Stimulated activated CD4-positive, alpha-beta T cell treated with anti-CD3 and anti-CD28 coated beads, Interleukin-15, amount 100 ng/mL, for 1 hour (primary cell): ENCODE results near the gene TELO2.

Experiments
- DNase-seq, 2 donors: peaks; one replicate each; pipeline ENCODE4 v3.0.0-alpha.2; 2020; ENCODE audit warnings: low read depth in 1 of 2, low spot score in 1 of 2

Gene TELO2

DNA sequence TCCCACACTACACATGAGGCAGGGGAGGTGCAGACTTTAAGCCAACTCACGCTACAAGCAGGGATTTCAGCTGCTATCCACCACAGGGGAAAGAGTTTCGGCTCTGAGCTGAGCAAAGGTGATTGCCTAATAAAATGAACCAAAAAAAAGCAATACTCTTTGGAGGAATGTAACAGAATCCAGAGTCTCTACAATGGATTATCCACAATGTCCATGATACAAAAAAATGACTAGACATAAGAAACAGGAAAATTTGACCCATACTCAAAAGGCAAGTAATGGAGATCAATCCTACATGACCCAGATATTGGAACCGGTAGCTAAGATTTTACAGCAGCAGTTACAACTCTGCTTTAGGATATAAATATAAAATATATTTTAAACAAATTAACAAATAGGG, 21.3 kb downstream of the TELO2 start:
- DNase-seq = no peak

- no peak for DNase-seq
Observed at GRCh38 chr16:1518626-1519135, 25.5 kb downstream of the TELO2 start.

DNA sequence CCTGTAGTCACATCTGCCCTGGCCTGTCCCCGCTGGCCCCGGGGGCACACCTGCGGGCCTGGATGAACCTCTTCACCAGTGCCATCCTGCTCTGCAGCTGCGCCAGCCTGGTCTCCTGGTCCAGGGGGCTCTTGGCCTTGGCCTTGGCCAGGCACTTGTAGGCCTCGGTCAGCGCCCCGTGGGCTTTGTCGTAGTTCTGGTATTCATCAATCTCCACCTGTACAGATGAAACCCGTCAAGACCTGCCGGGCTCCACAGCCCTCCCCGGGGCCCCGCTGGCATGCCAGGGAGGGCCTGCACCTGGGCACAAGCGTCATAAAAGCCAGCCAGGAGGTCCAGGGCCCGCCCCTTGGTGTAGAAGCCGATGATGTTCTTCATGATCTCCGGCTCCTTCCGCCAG, 26.7 kb downstream of the TELO2 start:
- DNase-seq = no peak

GRCh38 chr16:1520461-1520860, 27.3 kb downstream of the TELO2 start:
- no peak for DNase-seq

DNA sequence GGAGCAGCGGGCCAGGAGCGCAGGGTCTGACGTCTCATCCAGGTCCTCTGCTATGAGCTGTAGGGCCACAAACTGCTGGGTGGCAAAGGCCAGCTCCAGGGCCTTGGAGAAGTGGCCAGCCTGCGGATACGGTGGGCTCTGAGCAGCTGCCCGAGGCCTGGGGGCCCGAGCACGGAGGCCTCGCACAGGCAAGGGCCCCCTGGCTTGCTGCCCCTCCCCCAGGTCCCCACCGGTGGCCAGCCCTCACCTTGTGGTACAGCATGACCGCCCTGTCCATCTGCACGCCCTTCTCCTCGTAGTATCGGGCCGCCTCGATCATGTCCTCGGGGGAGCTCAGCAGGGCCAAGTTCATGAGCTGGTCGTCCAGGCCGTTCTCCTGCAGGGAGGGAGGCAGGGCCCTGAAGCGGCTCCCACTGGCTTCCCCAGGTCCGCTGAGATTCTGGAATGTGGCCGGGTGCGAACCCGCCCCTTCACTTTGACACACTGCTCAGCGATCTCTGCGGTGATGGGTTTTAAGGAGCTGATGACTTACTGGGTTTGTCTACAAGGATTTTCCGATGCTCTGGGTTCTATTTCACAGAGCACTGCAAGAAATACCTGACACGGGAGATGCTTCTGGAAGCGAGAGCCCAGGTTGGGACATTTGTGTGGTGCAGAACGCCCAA, 30.6 kb downstream of the TELO2 start:
- no peak for DNase-seq

DNA sequence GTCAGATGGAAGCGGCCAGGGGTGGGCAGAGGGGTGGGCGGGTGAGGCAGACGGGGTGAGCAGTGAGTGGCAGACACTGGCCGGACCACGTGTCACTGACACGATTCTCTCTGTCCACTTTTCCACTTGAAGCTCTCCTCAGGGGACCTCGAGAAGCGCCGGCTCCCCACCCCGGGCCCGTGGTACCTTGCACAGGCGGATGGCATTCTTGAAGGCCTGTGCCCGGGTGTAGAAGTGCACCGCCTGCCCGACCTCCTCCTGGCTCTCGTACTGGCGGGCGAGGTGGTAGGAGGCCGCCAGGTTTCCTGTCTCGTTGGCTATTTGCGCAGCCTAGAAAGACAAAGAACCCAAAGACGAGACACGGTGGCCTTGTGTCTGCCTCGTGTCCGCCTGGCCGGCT, 31.2 kb downstream of the TELO2 start:
- DNase-seq = no peak

- DNase-seq = no peak
Observed at GRCh38 chr16:1525871-1526607, 32.9 kb downstream of the TELO2 start.

DNA sequence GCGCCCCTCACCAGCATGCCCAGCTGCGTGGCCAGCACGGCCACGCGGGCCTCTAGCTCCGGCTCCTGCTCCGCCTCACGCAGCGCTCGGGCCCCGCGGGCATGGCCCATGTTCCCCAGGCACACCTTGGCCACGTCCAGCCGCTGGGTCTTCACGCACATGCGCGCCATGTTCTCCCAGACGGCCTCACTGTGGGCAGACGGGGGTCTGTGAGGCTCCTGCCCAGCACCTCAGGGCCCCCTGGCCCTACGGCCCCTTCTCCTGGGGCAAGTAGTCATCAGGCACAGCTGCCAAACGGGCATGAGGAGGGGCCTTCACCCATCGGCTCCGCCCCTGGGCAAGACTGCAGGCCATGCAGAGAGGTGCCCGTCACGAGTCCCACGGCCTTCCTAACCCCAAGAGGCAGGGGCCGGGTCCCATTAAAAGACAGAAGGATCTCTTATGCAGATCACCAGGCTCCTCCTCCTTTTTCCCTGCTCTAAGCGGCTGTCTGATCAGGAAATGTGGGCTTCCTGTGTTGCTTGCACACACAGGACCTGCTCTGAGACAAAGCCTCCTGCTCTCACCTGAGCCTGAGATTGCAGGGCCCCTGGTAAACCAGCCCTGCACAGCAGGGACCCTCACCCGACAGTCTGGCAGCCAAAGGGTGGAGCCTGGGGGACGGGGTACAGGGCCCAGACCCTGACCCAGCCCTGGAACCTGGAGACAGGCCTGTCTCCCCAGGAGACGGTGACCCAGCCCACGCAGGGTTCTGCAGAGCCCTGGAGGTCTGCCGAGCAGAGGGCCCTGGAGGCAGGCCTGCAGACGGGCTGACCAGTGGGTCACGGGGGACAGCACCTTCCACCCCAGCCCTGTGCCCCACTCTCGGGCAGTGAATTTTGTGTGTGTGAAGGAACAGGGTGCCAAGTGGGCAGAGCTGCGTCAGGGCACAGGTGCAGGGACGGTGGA, 33.7 kb downstream of the TELO2 start:
- no peak for DNase-seq

DNA sequence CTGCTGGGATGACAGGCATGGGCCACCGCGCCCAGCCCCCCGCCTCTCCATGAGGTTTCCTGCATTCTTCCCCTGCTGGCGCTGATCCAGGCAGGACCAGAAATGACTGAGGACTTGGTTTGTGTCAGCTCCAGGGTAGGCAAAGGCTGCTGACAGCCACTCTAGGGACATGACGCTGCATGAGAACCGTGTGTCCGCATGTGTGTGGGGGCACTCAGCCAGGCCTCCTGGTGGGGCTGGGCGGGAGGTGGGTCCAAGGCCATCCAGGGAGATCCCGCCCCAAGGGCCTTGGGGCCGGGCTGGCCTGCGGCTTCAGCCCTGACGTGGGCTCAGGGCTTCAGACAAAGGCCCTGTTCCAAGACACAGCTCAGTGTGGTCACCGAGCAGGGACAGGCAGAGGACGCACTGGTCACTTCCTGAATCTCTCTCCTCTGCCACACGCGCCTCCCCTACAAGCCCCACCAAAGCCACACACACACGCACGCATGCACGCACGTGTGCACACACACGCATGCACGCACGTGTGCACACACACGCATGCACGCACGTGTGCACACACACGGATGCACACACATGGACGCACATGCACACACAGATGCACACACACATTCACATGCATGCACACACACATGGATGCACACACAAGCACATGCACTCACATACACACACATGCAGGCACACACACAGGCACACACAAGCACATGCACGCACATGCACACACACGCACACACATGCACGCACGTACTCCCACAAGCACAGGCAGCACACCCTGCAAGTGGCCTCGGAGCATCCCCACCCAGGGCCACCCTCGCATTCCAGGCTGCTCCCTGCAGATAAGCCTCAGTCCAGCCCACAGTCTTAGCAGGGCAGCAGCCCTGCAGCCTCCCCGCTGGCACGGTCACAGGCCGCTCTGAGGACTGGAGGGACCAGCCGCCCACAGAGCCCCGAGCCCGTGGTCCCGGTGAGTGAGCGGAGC, 35.0 kb downstream of the TELO2 start:
- no peak for DNase-seq

- DNase-seq = no peak
Observed at GRCh38 chr16:1528921-1529537, 35.9 kb downstream of the TELO2 start.

GRCh38 chr16:1530349-1530882, 37.3 kb downstream of the TELO2 start:
- DNase-seq = no peak

GRCh38 chr16:1530883-1531637, 37.9 kb downstream of the TELO2 start:
- DNase-seq = no peak

GRCh38 chr16:1531638-1531910, 38.4 kb downstream of the TELO2 start:
- DNase-seq = no peak

DNA sequence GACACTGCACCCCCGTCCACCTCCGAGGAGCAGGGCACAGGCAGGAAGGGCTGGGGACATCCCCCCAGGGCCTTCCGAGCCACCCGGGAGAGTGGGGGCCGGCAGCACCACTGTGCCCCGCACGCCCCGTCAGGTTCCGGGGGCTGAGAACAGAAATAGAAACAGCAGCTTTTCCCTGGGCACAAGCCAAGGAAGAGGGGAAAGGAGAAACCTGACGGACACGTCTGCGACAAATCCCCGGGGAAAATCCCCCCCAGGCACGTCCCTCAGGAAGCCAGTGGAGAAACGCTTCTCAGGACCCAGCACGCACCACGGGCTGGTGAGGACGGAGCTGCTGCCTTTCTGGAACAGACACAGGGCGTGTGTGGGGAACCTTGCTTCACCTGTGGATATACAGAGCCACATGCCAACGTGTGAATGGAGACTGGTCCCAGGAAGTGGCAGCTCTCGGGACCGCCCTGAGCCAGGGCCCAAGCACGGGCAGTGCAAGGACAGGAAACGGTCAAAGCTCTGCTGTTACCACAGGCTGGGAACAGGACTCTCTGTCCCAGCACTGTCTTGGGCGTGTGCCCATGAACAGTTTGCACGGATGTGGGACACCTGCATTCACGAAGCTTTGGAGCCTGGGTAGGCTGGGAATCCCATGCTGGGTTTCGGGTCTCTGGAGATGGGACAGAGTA, 39.1 kb downstream of the TELO2 start:
- DNase-seq = no peak

GRCh38 chr16:1532771-1533170, 39.6 kb downstream of the TELO2 start:
- DNase-seq = no peak

GRCh38 chr16:1533443-1533951, 40.3 kb downstream of the TELO2 start, which contains the start of gene TMEM204:
Gene TMEM204 (plus strand): TSS chr16:1533666. CDS start chr16:1534276, 610 bp downstream.
- no peak for DNase-seq

DNA sequence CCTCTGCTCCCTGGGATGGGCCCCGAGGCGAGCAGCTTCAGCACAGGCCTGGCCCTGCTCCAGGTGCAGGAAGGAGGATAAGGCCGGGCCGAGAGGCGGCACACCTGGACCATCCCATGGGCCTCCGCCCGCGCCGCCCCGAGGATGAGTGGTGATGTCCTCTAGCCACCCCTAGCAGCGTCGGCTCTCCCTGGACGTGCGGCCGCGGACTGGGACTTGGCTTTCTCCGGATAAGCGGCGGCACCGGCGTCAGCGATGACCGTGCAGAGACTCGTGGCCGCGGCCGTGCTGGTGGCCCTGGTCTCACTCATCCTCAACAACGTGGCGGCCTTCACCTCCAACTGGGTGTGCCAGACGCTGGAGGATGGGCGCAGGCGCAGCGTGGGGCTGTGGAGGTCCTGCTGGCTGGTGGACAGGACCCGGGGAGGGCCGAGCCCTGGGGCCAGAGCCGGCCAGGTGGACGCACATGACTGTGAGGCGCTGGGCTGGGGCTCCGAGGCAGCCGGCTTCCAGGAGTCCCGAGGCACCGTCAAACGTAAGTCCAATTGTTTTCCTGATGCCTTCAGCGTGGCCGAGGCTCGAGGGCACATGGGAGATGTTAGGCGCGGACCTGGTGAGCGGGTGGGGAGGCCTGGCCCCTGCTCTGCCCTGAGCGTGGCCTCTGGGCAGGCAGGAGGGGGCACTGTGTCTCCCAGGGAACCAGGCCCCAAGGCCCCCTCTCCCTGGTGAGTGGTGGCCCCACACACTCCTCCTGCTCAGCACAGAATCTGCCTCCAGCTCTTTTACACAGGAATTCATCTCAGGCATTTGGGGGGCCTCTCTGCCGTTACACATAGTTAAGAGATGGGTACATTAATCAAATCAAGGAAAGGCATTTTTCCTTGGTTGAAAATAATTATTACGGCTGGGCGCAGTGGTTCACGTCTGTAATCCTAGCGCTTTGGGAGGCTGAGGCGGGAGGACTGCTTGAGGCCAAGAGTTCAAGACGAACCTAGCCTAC, 41.2 kb downstream of the TELO2 start:
- DNase-seq = no peak
